Measurements from ENCODE around the gene SCFD2. TPM values are rescaled to one million over a fixed set of nuclear protein-coding genes. Genes with fewer than 3 reads are reported as not detected.

The SCFD2 gene
- total and polyA plus RNA-seq, 10 of the 15 experiments (the other 5 are each of a cell fraction or from before 2014, with no cell fraction given): 4.8 to 37.6 (median 24.9) TPM

- Histone ChIP-seq H4K20me1 (ENCODE audit: control insufficient read depth, insufficient read depth) (no peaks in the 10 kb centered on the region), H3K4me1 (ENCODE audit: control insufficient read depth, insufficient read depth, low read length) (no peaks in the 10 kb centered on the region), H3K4me2 (ENCODE audit: control insufficient read depth, insufficient read depth) (no peak overlapping the region), H3K4me3 (no peak overlapping the region), H3K9ac (ENCODE audit: control insufficient read depth, insufficient read depth, low read length) (no peak overlapping the region), H3K36me3 (ENCODE audit: control insufficient read depth in 2 of 2, insufficient read depth in 2 of 2, low read length in 1 of 2) (no peaks in the 10 kb centered on the region), H2AFZ (ENCODE audit: control insufficient read depth, low read depth, low read length) (no peak overlapping the region), H3K79me2 (ENCODE audit: control insufficient read depth, insufficient read depth, low read length) (no peaks in the 10 kb centered on the region), H3K27ac (ENCODE audit: control insufficient read depth, insufficient read depth) (no peak overlapping the region), H3K27me3 (replicated peaks in 1 of 2; ENCODE audit: control insufficient read depth in 2 of 2, insufficient read depth in 2 of 2, low read length in 1 of 2) (no peaks in the 10 kb centered on the region), H3K9me3 (replicated peaks; ENCODE audit: control insufficient read depth, insufficient read depth, low read length) (no peaks in the 10 kb centered on the region)
- TF ChIP-seq BMI1 (IDR thresholded peaks at IDR 0.05; ENCODE audit: borderline replicate concordance) (no peak), MTA2 (IDR thresholded peaks at IDR 0.05; ENCODE audit: low read depth) (no peak), BCL3 (IDR thresholded peaks at IDR 0.05; ENCODE audit: borderline replicate concordance, insufficient read depth, low read depth, low read length, poor library complexity, severe bottlenecking) (no peak), SIX5 (IDR thresholded peaks at IDR 0.05; ENCODE audit: low read depth, low read length, severe bottlenecking) (no peak), MYB (IDR thresholded peaks at IDR 0.05; ENCODE audit: borderline replicate concordance, low read depth, low read length) (no peak), KDM1A (IDR thresholded peaks at IDR 0.05; ENCODE audit: borderline replicate concordance) (no peak), NBN (IDR thresholded peaks at IDR 0.05) (no peak), RB1 (IDR thresholded peaks at IDR 0.05; ENCODE audit: borderline replicate concordance) (no peak), E2F8 (IDR thresholded peaks at IDR 0.05; ENCODE audit: low read depth, partially characterized antibody) (no peak), HCFC1 (IDR thresholded peaks at IDR 0.05; ENCODE audit: low read length) (no peak)
- intact Hi-C loops (cut with micrococcal nuclease; ENCODE audit: unreplicated experiment) (no loop called here), in situ Hi-C loops (cut with MboI) (no loop called here)
- ATAC-seq (no peak), DNase-seq (ENCODE audit: low read depth, low spot score) (no peak), FAIRE-seq (no peak)
- ChIA-PET RAD21 (ENCODE audit: unreplicated experiment) (no interaction called here), CTCF (interaction anchor here (0.7 kb wide), 1 partner anchor 282 kb away, joined by 3 read pairs; no protein-coding TSS in a partner anchor), POLR2A (no interaction called here), SMC1A (ENCODE audit: uncharacterized antibody, unreplicated experiment) (no interaction called here)
- no TSS peak for BruUV-seq (replicated peaks)
- 88% methylated on average over 9 of the region's 9 CpGs for WGBS (ENCODE audit: insufficient coverage, insufficient replicate concordance, low lambda C conversion rate, missing lambda C conversion rate)
Observed at GRCh38 chr4:52957220-52957686, 408.6 kb downstream of the SCFD2 start.
